Lung (tissue), 12 donors: ENCODE measurements around the gene ZBED4. TPM values are rescaled to one million over a fixed set of nuclear protein-coding genes. Genes with fewer than 3 reads are reported as not detected.

ENCODE experiments used
- ATAC-seq: fragments of 200-7000 bp; cut with Tn5 transposase; one replicate; pipeline ENCODE4 v1.9.1; 2020; ENCODE audit warnings: moderate number of reproducible peaks; ENCODE audit not compliant: insufficient read depth, low FRiP score
- DNase-seq, 3 donors: peaks; one replicate each; pipeline ENCODE4 v3.0.0-alpha.2; 2013 to 2017
- H3K27ac ChIP-seq, 2 donors: one replicate each; pipeline ENCODE4 v1.5.1; 2013; ENCODE audit warnings: mild to moderate bottlenecking in 2 of 2, moderate library complexity in 2 of 2, control low read depth in 1 of 2, inconsistent platforms in 1 of 2, low read depth in 1 of 2, low read length in 1 of 2
- H3K27me3 ChIP-seq, 3 donors: one replicate each; pipeline ENCODE4 v1.5.1; 2013; ENCODE audit warnings: low read length in 2 of 3; ENCODE audit not compliant: control insufficient read depth in 3 of 3, insufficient read depth in 3 of 3
- H3K36me3 ChIP-seq, 4 donors: one replicate each; pipeline ENCODE4 v1.5.1; 2013; ENCODE audit warnings: low read length in 4 of 4, mild to moderate bottlenecking in 1 of 4, moderate library complexity in 1 of 4; ENCODE audit not compliant: control insufficient read depth in 4 of 4, insufficient read depth in 4 of 4
- H3K4me1 ChIP-seq, 5 donors: one replicate each; pipeline ENCODE4 v1.5.1; 2013; ENCODE audit warnings: low read length in 5 of 5, mild to moderate bottlenecking in 2 of 5, moderate library complexity in 1 of 5; ENCODE audit not compliant: control insufficient read depth in 5 of 5, insufficient read depth in 5 of 5
- H3K4me3 ChIP-seq: one replicate; pipeline ENCODE4 v1.5.1; 2013; ENCODE audit warnings: mild to moderate bottlenecking, control low read depth, moderate library complexity
- H3K9ac ChIP-seq, 2 donors: one replicate each; pipeline ENCODE4 v1.5.1; 2013; ENCODE audit warnings: low read length in 2 of 2, control low read depth in 1 of 2; ENCODE audit not compliant: insufficient read depth in 1 of 2
- H3K9me3 ChIP-seq, 4 donors: one replicate each; pipeline ENCODE4 v1.5.1; 2013; ENCODE audit warnings: low read length in 3 of 4, mild to moderate bottlenecking in 1 of 4, moderate library complexity in 1 of 4; ENCODE audit not compliant: control insufficient read depth in 4 of 4, insufficient read depth in 3 of 4
- WGBS, 2 donors: extraction: QIAGEN DNeasy Blood & Tissue Kit; methylation state at CpG; one replicate each; pipeline ENCODE4 v1.1.7; 2013; 5-methylcytosine and 5-hydroxymethylcytosine counted together
- polyA plus RNA-seq, 2 donors: library from polyadenylated mRNA; stranded (reverse); fragments of 200-250 nt; gene quantifications; one replicate each; pipeline ENCODE4 v1.2.1, GENCODE V29; 2013
- total RNA-seq, 2 donors: library from RNA; depleted of rRNA in 1 of 2; stranded (reverse); fragments of >200 nt in 1 of 2; gene quantifications; one replicate each; pipeline ENCODE4 v1.2.1, GENCODE V29; 2014 to 2021
- TF ChIP-seq, protein P1 (sequence below): IDR thresholded peaks from 2 replicates; pipeline ENCODE4 v1.5.1; 2012; ENCODE audit warnings: mild to moderate bottlenecking; ENCODE audit errors: control extremely low read depth, extremely low read depth
- donor health status: control.
- donor health status: control.
- donor health status: Bipolar disorder and iron deficiency.
- donor health status: healthy.
- donor health status: DM: yes; HTN: yes; CAD: no.

The ZBED4 gene
- total and polyA plus RNA-seq, 4 donors, result 3.9 to 13.2 (median 9.1) TPM

DNA sequence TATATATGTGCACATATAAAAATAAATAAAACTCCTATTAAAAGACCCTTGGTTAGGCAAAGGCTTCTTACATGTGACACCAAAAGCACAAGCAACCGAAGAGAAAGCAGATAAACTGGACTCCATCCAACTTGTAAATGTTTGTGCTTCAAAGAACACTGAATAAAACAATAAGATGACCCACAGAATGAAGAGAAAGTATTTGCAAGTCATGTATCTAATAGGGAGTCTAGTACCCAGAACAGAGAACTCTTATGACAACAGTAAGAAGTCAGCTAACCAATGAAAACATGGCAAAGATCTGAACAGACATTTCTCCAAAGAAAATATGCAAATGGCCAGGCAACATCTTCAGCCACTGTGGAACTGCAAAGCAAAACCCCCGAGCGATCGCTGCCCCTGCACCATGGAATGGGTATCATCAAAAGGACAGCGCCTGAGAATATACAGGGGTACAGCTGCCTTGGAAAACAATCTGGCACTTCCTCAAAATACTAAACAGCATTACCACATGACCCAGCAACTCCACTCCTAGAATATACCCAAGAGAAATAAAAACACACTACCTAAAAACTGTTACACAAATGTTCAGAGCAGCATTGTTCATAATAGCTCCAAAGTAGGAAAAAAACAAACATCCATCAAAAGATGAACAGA lies 43.2 kb upstream of the ZBED4 start:
- ATAC-seq (no peak), DNase-seq (no peak)
- peaks cover 0 to 13% (median 0%) of the 10 kb centered on the region in 5 donors for H3K4me1 ChIP-seq
- no peaks in the 10 kb centered on the region for H3K27me3 ChIP-seq
- no peak overlapping the region for H3K9ac ChIP-seq
- peaks cover 0 to 6% (median 0%) of the 10 kb centered on the region in 4 donors for H3K9me3 ChIP-seq
- peaks cover 0 to 20% (median 10%) of the 10 kb centered on the region in 4 donors for H3K36me3 ChIP-seq
- H3K27ac ChIP-seq, result no peak overlapping the region
- H3K4me3 ChIP-seq, result no peak overlapping the region
- 69 to 73% methylated on average over 5 of the region's 5 CpGs for WGBS, 2 donors
- TF ChIP-seq, protein P1, sequence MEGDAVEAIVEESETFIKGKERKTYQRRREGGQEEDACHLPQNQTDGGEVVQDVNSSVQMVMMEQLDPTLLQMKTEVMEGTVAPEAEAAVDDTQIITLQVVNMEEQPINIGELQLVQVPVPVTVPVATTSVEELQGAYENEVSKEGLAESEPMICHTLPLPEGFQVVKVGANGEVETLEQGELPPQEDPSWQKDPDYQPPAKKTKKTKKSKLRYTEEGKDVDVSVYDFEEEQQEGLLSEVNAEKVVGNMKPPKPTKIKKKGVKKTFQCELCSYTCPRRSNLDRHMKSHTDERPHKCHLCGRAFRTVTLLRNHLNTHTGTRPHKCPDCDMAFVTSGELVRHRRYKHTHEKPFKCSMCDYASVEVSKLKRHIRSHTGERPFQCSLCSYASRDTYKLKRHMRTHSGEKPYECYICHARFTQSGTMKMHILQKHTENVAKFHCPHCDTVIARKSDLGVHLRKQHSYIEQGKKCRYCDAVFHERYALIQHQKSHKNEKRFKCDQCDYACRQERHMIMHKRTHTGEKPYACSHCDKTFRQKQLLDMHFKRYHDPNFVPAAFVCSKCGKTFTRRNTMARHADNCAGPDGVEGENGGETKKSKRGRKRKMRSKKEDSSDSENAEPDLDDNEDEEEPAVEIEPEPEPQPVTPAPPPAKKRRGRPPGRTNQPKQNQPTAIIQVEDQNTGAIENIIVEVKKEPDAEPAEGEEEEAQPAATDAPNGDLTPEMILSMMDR, result no peak

DNA sequence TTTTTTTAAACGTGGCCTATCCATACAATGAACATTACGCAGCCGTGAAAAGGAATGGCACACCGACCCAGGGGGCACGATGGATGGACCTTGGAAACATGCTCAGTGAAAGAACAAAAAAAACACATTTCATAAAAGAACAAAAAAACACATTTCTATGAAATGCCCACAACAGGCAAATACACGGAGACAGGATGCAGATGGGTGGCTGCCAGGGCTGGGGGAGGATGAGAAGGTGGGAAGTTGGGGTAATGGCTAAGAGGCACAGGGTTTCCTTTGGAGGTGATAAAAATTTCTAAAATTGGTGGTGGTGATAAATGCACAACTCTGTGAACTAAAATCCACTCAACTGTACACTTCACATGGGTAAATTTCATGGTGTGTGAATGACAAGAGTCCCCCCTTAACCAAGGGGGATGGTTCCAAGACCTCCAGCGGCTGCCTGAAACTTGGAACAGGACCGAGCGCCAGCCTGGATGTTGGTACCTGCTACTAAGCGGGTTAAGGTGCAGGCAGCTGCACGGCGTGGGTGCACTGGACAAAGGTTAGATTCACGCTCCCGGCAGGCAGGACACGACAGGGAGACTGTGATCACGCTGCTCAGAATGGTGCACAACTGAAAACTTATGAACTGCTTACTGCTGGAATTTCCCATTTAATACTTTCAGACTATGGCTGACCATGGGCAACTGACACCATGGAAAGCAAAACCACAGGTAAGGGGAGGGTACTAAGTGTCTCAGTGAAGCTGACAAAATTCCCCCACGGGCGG lies 42.4 kb upstream of the ZBED4 start:
- DNase-seq (no peak), ATAC-seq (no peak)
- no peak overlapping the region for H3K27ac ChIP-seq
- TF ChIP-seq, protein P1, result no peak
- no peak overlapping the region for H3K4me3 ChIP-seq
- no peaks in the 10 kb centered on the region for H3K27me3 ChIP-seq
- H3K36me3 ChIP-seq, result peaks cover 0 to 20% (median 11%) of the 10 kb centered on the region in 4 donors
- H3K9ac ChIP-seq, result no peak overlapping the region
- H3K4me1 ChIP-seq, result peaks cover 0 to 12% (median 0%) of the 10 kb centered on the region in 5 donors
- H3K9me3 ChIP-seq, result peaks cover 0 to 6% (median 0%) of the 10 kb centered on the region in 4 donors
- 53 to 74% methylated on average over 18 of the region's 18 CpGs for WGBS, 2 donors

DNA sequence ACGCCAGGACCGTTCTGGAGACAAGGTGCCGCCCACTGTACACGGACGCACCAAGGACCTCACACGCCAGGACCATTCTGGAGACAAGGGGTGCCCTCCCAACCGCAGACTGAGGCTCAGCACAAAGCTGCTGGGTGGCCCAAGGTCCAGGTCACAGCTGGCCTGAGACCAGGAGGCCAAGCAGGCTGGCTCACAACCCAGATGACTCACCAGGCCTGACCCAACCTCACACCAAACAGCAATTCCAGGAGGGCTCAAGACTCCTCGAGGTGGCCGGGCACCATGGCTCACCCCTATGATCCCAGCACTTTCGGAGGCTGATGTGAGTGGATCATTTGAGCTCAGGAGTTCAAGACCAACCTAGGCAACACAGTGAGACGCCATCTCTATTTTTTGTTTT lies 40.8 kb upstream of the ZBED4 start:
- Histone ChIP-seq H3K9ac (no peak overlapping the region), H3K27ac (peak overlapping the region in 1 of 2 donors; percentile 6), H3K4me1 (peaks cover 0 to 14% (median 0%) of the 10 kb centered on the region in 5 donors), H3K27me3 (no peaks in the 10 kb centered on the region), H3K9me3 (no peaks in the 10 kb centered on the region), H3K4me3 (no peak overlapping the region), H3K36me3 (peaks cover 3 to 35% (median 23%) of the 10 kb centered on the region in 4 donors)
- DNase-seq (no peak), ATAC-seq (no peak)
- 94 to 95% methylated on average over 11 of the region's 11 CpGs for WGBS, 2 donors
- TF ChIP-seq, protein P1, result no peak
